H9 (cell line): ENCODE data around the gene ALKBH4. TPM values are rescaled to one million over a fixed set of nuclear protein-coding genes. Genes with fewer than 3 reads are reported as not detected.
"Not testable (repeated sequence)": the region's sequence is repeated elsewhere in the genome, so short reads cannot be mapped to it uniquely, and the experiment has no call there.

ENCODE experiments used
- DNase-seq: peaks from one replicate; pipeline ENCODE4 v3.0.0-alpha.2; 2017
- H2AFZ ChIP-seq: one replicate; pipeline ENCODE4 v1.6.1; 2013; ENCODE audit warnings: mild to moderate bottlenecking, low read length, control low read depth, moderate library complexity
- H2AK5ac ChIP-seq: 2 replicates; pipeline ENCODE4 v1.6.1; 2013; ENCODE audit warnings: low read length, control low read depth, mixed read lengths; ENCODE audit not compliant: insufficient read length
- H2BK120ac ChIP-seq: one replicate; pipeline ENCODE4 v1.6.1; 2013; ENCODE audit warnings: low read depth, mild to moderate bottlenecking, low read length, control low read depth, inconsistent platforms; ENCODE audit not compliant: poor library complexity, severe bottlenecking
- H2BK12ac ChIP-seq: 2 replicates; pipeline ENCODE4 v1.6.1; 2013; ENCODE audit warnings: low read length, control low read depth, mixed read lengths, low read depth; ENCODE audit not compliant: insufficient read length
- H2BK15ac ChIP-seq: 2 replicates; pipeline ENCODE4 v1.6.1; 2013; ENCODE audit warnings: low read depth, low read length, control low read depth
- H2BK20ac ChIP-seq: one replicate; pipeline ENCODE4 v1.6.1; 2013; ENCODE audit warnings: low read depth, mild to moderate bottlenecking, low read length, control low read depth, inconsistent platforms; ENCODE audit not compliant: poor library complexity, severe bottlenecking
- H2BK5ac ChIP-seq: 2 replicates; pipeline ENCODE4 v1.6.1; 2013; ENCODE audit warnings: low read length, control low read depth, mixed read lengths; ENCODE audit not compliant: insufficient read length
- H3K14ac ChIP-seq: 2 replicates; pipeline ENCODE4 v1.6.1; 2013; ENCODE audit warnings: low read length, control low read depth; ENCODE audit not compliant: insufficient read depth
- H3K18ac ChIP-seq: 2 replicates; pipeline ENCODE4 v1.6.1; 2013; ENCODE audit warnings: low read depth, mild to moderate bottlenecking, mixed read lengths, low read length, control low read depth; ENCODE audit not compliant: insufficient read length
- H3K23ac ChIP-seq: 2 replicates; pipeline ENCODE4 v1.6.1; 2013; ENCODE audit warnings: low read length, control low read depth, mixed read lengths, low read depth; ENCODE audit not compliant: insufficient read length
- H3K23me2 ChIP-seq: 2 replicates; pipeline ENCODE4 v1.6.1; 2013; ENCODE audit warnings: low read depth, mild to moderate bottlenecking, mixed read lengths, low read length, control low read depth; ENCODE audit not compliant: insufficient read length, poor library complexity, severe bottlenecking
- H3K27ac ChIP-seq: 2 replicates; pipeline ENCODE4 v1.5.1; 2013; ENCODE audit warnings: low read length, control low read depth, mixed read lengths, low read depth; ENCODE audit not compliant: insufficient read length
- H3K27me3 ChIP-seq: 2 replicates; pipeline ENCODE4 v1.6.1; 2013; ENCODE audit warnings: low read length, control low read depth, inconsistent platforms; ENCODE audit not compliant: insufficient read depth
- H3K4ac ChIP-seq: 2 replicates; pipeline ENCODE4 v1.6.1; 2013; ENCODE audit warnings: low read depth, mild to moderate bottlenecking, control low read depth, inconsistent platforms, low read length, moderate library complexity
- H3K4me1 ChIP-seq: 2 replicates; pipeline ENCODE4 v1.6.1; 2013; ENCODE audit warnings: low read length, control low read depth, inconsistent platforms; ENCODE audit not compliant: insufficient read depth
- H3K4me2 ChIP-seq: 2 replicates; pipeline ENCODE4 v1.6.1; 2013; ENCODE audit warnings: low read length, control low read depth, mixed read lengths; ENCODE audit not compliant: insufficient read length, insufficient read depth
- H3K56ac ChIP-seq: 2 replicates; pipeline ENCODE4 v1.6.1; 2013; ENCODE audit warnings: low read depth, mild to moderate bottlenecking, mixed read lengths, low read length, control low read depth; ENCODE audit not compliant: insufficient read length
- H3K79me1 ChIP-seq: 2 replicates; pipeline ENCODE4 v1.6.1; 2013; ENCODE audit warnings: low read depth, mild to moderate bottlenecking, moderate library complexity, low read length, control low read depth, inconsistent platforms; ENCODE audit not compliant: insufficient read depth, poor library complexity, severe bottlenecking
- H3K79me2 ChIP-seq: 2 replicates; pipeline ENCODE4 v1.6.1; 2013; ENCODE audit warnings: low read length, control low read depth, inconsistent platforms; ENCODE audit not compliant: insufficient read depth
- H3K9ac ChIP-seq: 2 replicates; pipeline ENCODE4 v1.6.1; 2013; ENCODE audit warnings: low read length, control low read depth, mixed read lengths; ENCODE audit not compliant: insufficient read length; ENCODE audit errors: extremely low read depth
- H3K9me3 ChIP-seq: one replicate; pipeline ENCODE4 v1.6.1; 2013; ENCODE audit warnings: low read depth, low read length, inconsistent platforms; ENCODE audit not compliant: control insufficient read depth
- H3T11ph ChIP-seq: one replicate; pipeline ENCODE4 v1.6.1; 2013; ENCODE audit warnings: mild to moderate bottlenecking, low read length, control low read depth, inconsistent platforms
- H4K20me1 ChIP-seq: one replicate; pipeline ENCODE4 v1.6.1; 2013; ENCODE audit not compliant: control insufficient read depth, insufficient read length, insufficient read depth
- H4K5ac ChIP-seq: 2 replicates; pipeline ENCODE4 v1.6.1; 2013; ENCODE audit warnings: low read depth, mild to moderate bottlenecking, mixed read lengths, low read length, control low read depth; ENCODE audit not compliant: insufficient read length
- H4K8ac ChIP-seq: replicated peaks from 2 replicates; pipeline ENCODE4 v1.6.1; 2013; ENCODE audit warnings: low read length, control low read depth, mixed read lengths, low read depth; ENCODE audit not compliant: insufficient read length
- H4K91ac ChIP-seq: 2 replicates; pipeline ENCODE4 v1.6.1; 2013; ENCODE audit warnings: low read depth, mild to moderate bottlenecking, moderate library complexity, mixed read lengths, low read length, control low read depth; ENCODE audit not compliant: insufficient read length
- H3K27ac Mint-ChIP-seq, 3 experiments: 2 replicates in 2 of 3; 3 replicates in 1 of 3; pipeline ENCODE4 v1.8.0; 2020 to 2021; ENCODE audit warnings: mixed read lengths in 3 of 3, mild to moderate bottlenecking in 1 of 3, moderate library complexity in 1 of 3
- H3K27me3 Mint-ChIP-seq: 2 replicates; pipeline ENCODE4 v1.8.0; 2021; ENCODE audit warnings: low read depth, mild to moderate bottlenecking, moderate library complexity, mixed read lengths
- H3K36me3 Mint-ChIP-seq, 3 experiments: 2 replicates in 2 of 3; 3 replicates in 1 of 3; pipeline ENCODE4 v1.8.0; 2020 to 2021; ENCODE audit warnings: low read depth in 3 of 3, mixed read lengths in 3 of 3; ENCODE audit not compliant: insufficient read depth in 1 of 3
- H3K4me1 Mint-ChIP-seq, 2 experiments: 2 replicates each; pipeline ENCODE4 v1.8.0; 2020; ENCODE audit warnings: mixed read lengths in 2 of 2
- H3K4me3 Mint-ChIP-seq, 2 experiments: 2 replicates in 1 of 2; 3 replicates in 1 of 2; pipeline ENCODE4 v1.8.0; 2020 to 2021; ENCODE audit warnings: mild to moderate bottlenecking in 2 of 2, mixed read lengths in 2 of 2, moderate library complexity in 1 of 2
- H3K9me3 Mint-ChIP-seq, 2 experiments: 2 replicates in 1 of 2; 3 replicates in 1 of 2; pipeline ENCODE4 v1.8.0; 2020; ENCODE audit warnings: mild to moderate bottlenecking in 2 of 2, mixed read lengths in 2 of 2, moderate library complexity in 1 of 2
- WGBS: extraction: QIAGEN DNeasy Blood & Tissue Kit; methylation state at CpG from one replicate; pipeline ENCODE4 v1.1.7; 2013; ENCODE audit warnings: missing lambda C conversion rate, low lambda C conversion rate, mixed read lengths; ENCODE audit not compliant: insufficient read length; ENCODE audit errors: extremely low coverage; 5-methylcytosine and 5-hydroxymethylcytosine counted together
- total RNA-seq: library from RNA; stranded (reverse); gene quantifications from 2 replicates; pipeline ENCODE4 v1.2.1, GENCODE V29; 2021

ALKBH4 gene
- total RNA-seq, 1 experiment from 2014 or later: 23.9 TPM

- not testable (repeated sequence) for DNase-seq, H2AK5ac ChIP-seq, H3K4me1 ChIP-seq, H3K79me1 ChIP-seq, H3K9me3 Mint-ChIP-seq, H3K23me2 ChIP-seq, H3K4me3 Mint-ChIP-seq, H3K27ac Mint-ChIP-seq, H2AFZ ChIP-seq, H3K9me3 ChIP-seq, H3K14ac ChIP-seq, H3K23ac ChIP-seq, H3K18ac ChIP-seq, H3T11ph ChIP-seq, H3K79me2 ChIP-seq, H2BK15ac ChIP-seq, H2BK5ac ChIP-seq, H2BK120ac ChIP-seq, H3K4me2 ChIP-seq, H3K27me3 ChIP-seq, H3K4me1 Mint-ChIP-seq, H3K27ac ChIP-seq, H4K8ac ChIP-seq, H3K27me3 Mint-ChIP-seq, H2BK12ac ChIP-seq, H3K4ac ChIP-seq, H3K9ac ChIP-seq, H2BK20ac ChIP-seq, H3K56ac ChIP-seq, H4K91ac ChIP-seq, H4K5ac ChIP-seq, H4K20me1 ChIP-seq
- WGBS: no CpG with 5 or more reads among the region's 14 CpGs
- peaks cover 12 to 20% (median 19%) of the 10 kb centered on the region in 3 experiments; a peak in 6 of 7 replicates for H3K36me3 Mint-ChIP-seq
Measured at GRCh38 chr7:102474116-102474515, 9.5 kb upstream of the ALKBH4 start.
